Mesendoderm (in vitro differentiated cells): Measurements from ENCODE around the gene ARL3. TPM values are rescaled to one million over a fixed set of nuclear protein-coding genes. Genes with fewer than 3 reads are reported as not detected.

Experiments used
- DNase-seq: peaks from one replicate; pipeline ENCODE4 v3.0.0; 2013
- H2AK5ac ChIP-seq: 2 replicates; pipeline ENCODE4 v1.6.1; 2013; ENCODE audit warnings: low read length, inconsistent platforms
- H2BK120ac ChIP-seq: 2 replicates; pipeline ENCODE4 v1.6.1; 2013; ENCODE audit warnings: low read depth, mild to moderate bottlenecking, low read length, moderate library complexity, mixed read lengths
- H2BK15ac ChIP-seq: replicated peaks from 2 replicates; pipeline ENCODE4 v1.6.1; 2013; ENCODE audit warnings: low read depth, mild to moderate bottlenecking, moderate library complexity
- H2BK5ac ChIP-seq: 2 replicates; pipeline ENCODE4 v1.6.1; 2013; ENCODE audit warnings: low read length, inconsistent platforms
- H3K18ac ChIP-seq: 2 replicates; pipeline ENCODE4 v1.6.1; 2013; ENCODE audit warnings: mild to moderate bottlenecking, low read length, mixed read lengths
- H3K23ac ChIP-seq: one replicate; pipeline ENCODE4 v1.6.1; 2013; ENCODE audit warnings: low read length
- H3K27ac ChIP-seq: 2 replicates; pipeline ENCODE4 v1.5.1; 2013; ENCODE audit warnings: low read depth, mild to moderate bottlenecking, inconsistent platforms, low read length, moderate library complexity
- H3K27me3 ChIP-seq: 2 replicates; pipeline ENCODE4 v1.6.1; 2013; ENCODE audit warnings: low read length, control low read depth, mild to moderate bottlenecking, inconsistent platforms; ENCODE audit not compliant: insufficient read depth, poor library complexity
- H3K36me3 ChIP-seq: 2 replicates; pipeline ENCODE4 v1.6.1; 2013; ENCODE audit warnings: low read length, inconsistent platforms; ENCODE audit not compliant: control insufficient read depth, insufficient read depth
- H3K4ac ChIP-seq: one replicate; pipeline ENCODE4 v1.6.1; 2013; ENCODE audit warnings: low read depth, mild to moderate bottlenecking, low read length, moderate library complexity
- H3K4me1 ChIP-seq: 2 replicates; pipeline ENCODE4 v1.6.1; 2013; ENCODE audit warnings: low read depth, low read length, inconsistent platforms; ENCODE audit not compliant: control insufficient read depth
- H3K4me2 ChIP-seq: 2 replicates; pipeline ENCODE4 v1.6.1; 2013; ENCODE audit warnings: low read length
- H3K4me3 ChIP-seq: 2 replicates; pipeline ENCODE4 v1.5.1; 2013; ENCODE audit warnings: mild to moderate bottlenecking, low read length
- H3K56ac ChIP-seq: one replicate; pipeline ENCODE4 v1.6.1; 2013; ENCODE audit warnings: low read length
- H3K79me1 ChIP-seq: 2 replicates; pipeline ENCODE4 v1.6.1; 2013; ENCODE audit warnings: low read length, inconsistent platforms
- H3K79me2 ChIP-seq: 2 replicates; pipeline ENCODE4 v1.6.1; 2013; ENCODE audit warnings: mild to moderate bottlenecking, low read length; ENCODE audit not compliant: control insufficient read depth, insufficient read depth
- H3K9ac ChIP-seq: 2 replicates; pipeline ENCODE4 v1.6.1; 2013; ENCODE audit warnings: low read length, inconsistent platforms
- H4K5ac ChIP-seq: one replicate; pipeline ENCODE4 v1.6.1; 2013; ENCODE audit warnings: low read length
- H4K8ac ChIP-seq: one replicate; pipeline ENCODE4 v1.6.1; 2013; ENCODE audit warnings: low read depth, mild to moderate bottlenecking, control low read depth, low read length, moderate library complexity
- WGBS: extraction: QIAGEN DNeasy Blood & Tissue Kit; methylation state at CpG from one replicate; pipeline ENCODE4 v1.1.7; 2013; ENCODE audit warnings: low lambda C conversion rate, missing lambda C conversion rate; ENCODE audit not compliant: insufficient coverage; ENCODE audit errors: extremely low coverage; 5-methylcytosine and 5-hydroxymethylcytosine counted together
- polyA plus RNA-seq, 2 experiments: library from polyadenylated mRNA; stranded (reverse); fragments of 200-250 nt; gene quantifications; one replicate each; pipeline ENCODE4 v1.2.3, GENCODE V29; 2013

The ARL3 gene, protein sequence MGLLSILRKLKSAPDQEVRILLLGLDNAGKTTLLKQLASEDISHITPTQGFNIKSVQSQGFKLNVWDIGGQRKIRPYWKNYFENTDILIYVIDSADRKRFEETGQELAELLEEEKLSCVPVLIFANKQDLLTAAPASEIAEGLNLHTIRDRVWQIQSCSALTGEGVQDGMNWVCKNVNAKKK
- polyA plus RNA-seq (2013, experiment 1 of 2), result 13.1 TPM
- polyA plus RNA-seq (2013, experiment 2 of 2), result 13.3 TPM

DNA sequence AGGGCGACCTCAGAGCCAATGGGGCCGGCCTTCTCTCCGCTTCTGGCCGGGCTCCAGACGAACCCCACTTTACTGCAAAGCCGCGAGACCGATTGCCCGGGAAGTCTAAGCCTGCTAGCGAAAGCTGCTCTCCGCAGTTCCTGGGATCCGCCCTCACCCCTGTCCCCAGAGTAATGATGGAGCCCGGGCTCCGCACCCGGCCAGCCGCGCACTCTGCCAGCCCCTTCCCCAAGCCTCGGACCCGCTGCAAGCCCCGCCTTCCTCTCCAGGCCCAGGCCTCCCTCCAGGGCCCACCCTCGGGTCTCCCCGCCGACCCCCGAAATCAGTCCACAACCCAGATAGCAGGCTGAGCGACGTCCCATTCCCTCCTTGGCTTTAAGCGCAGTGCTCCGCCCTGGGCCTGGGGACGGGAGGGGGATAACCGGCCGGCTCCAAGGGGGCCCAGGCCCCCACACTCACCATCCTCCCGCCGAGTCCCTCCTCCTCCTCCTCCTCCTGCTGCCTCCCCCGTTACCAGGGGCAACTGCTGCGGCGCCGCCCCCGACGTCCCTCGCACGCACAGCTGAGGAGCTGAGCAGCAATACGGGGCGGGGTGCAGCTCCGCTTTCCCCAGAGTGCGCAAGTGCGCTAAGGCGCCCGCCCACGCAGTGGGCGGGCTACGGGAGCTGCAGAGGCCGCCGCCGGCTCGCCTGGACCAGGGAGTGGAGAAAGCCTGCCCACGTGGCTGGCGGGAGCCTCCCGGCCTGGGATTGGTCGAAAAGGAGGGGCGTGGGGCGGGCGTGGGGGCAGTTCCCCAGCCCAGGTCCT, at the start of gene ARL3:
ARL3 (minus strand) TSS at position 584 of the 807 bp plus-strand sequence; CDS start at position 462, 122 bp downstream.
- H3K23ac ChIP-seq, result peak within 1 kb of the TSS; percentile 48
- peaks cover 14% of the 10 kb centered on the region for H3K79me1 ChIP-seq
- H3K4ac ChIP-seq, result peak within 1 kb of the TSS; percentile 76
- H3K79me2 ChIP-seq, result peaks cover 11% of the 10 kb centered on the region
- peak within 1 kb of the TSS; percentile 99 for H3K56ac ChIP-seq
- no peak within 1 kb of the TSS for H2AK5ac ChIP-seq
- no peak within 1 kb of the TSS for H2BK120ac ChIP-seq
- peak; percentile 100 for DNase-seq
- H3K27me3 ChIP-seq, result no peaks in the 10 kb centered on the region
- WGBS, result no CpG with 5 or more reads among the region's 62 CpGs
- H2BK5ac ChIP-seq, result peak within 1 kb of the TSS; percentile 67
- peak within 1 kb of the TSS; percentile 62 for H3K4me2 ChIP-seq
- peak within 1 kb of the TSS; percentile 33 for H3K18ac ChIP-seq
- H3K4me3 ChIP-seq, result peak within 1 kb of the TSS; percentile 95
- no peak within 1 kb of the TSS for H2BK15ac ChIP-seq
- peak within 1 kb of the TSS; percentile 96 for H3K9ac ChIP-seq
- no peak within 1 kb of the TSS for H4K5ac ChIP-seq
- no peaks in the 10 kb centered on the region for H3K36me3 ChIP-seq
- peaks cover 22% of the 10 kb centered on the region for H3K4me1 ChIP-seq
- no peak within 1 kb of the TSS for H4K8ac ChIP-seq
- H3K27ac ChIP-seq, result peak within 1 kb of the TSS; percentile 67

DNA sequence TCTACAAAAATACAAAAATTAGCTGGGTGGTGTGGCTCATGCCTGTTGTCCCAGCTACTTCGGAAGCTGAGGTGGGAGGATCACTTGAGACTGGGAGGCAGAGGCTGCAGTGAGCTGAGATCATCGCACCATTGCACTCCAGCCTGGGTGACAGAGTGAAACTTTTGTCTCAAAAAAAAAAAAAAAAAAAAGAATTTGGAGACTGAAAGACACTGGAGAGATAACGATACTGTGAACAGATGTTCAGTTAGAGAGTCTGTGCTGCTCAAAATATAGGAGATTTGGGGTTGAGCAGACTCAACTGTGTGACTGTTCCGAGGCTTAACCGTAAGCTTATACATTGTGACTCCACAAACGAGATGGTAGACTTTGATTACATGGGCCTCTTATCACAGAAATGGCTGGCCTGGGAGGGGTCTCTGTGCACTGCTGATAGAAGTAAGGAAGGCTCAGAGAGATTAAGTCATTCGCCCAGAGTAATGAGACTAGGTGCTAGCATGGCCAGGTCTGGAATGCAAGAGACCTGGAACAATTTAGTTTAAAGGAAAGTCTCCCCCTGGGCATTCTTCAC, 48.9 kb upstream of the ARL3 start:
- Histone ChIP-seq H4K5ac (no peak overlapping the region), H3K27ac (no peak overlapping the region), H2AK5ac (no peak overlapping the region), H2BK15ac (no peak overlapping the region), H3K4me1 (no peaks in the 10 kb centered on the region), H3K56ac (peak overlapping the region; percentile 12), H2BK5ac (no peak overlapping the region), H3K79me1 (peaks cover 2% of the 10 kb centered on the region), H4K8ac (no peak overlapping the region), H3K79me2 (no peaks in the 10 kb centered on the region), H3K4me3 (no peak overlapping the region), H3K18ac (no peak overlapping the region), H3K4ac (no peak overlapping the region), H2BK120ac (no peak overlapping the region), H3K36me3 (no peaks in the 10 kb centered on the region), H3K9ac (no peak overlapping the region), H3K4me2 (no peak overlapping the region), H3K27me3 (no peaks in the 10 kb centered on the region), H3K23ac (no peak overlapping the region)
- WGBS, result no CpG with 5 or more reads among the region's 7 CpGs
- DNase-seq, result peak; percentile 79

DNA sequence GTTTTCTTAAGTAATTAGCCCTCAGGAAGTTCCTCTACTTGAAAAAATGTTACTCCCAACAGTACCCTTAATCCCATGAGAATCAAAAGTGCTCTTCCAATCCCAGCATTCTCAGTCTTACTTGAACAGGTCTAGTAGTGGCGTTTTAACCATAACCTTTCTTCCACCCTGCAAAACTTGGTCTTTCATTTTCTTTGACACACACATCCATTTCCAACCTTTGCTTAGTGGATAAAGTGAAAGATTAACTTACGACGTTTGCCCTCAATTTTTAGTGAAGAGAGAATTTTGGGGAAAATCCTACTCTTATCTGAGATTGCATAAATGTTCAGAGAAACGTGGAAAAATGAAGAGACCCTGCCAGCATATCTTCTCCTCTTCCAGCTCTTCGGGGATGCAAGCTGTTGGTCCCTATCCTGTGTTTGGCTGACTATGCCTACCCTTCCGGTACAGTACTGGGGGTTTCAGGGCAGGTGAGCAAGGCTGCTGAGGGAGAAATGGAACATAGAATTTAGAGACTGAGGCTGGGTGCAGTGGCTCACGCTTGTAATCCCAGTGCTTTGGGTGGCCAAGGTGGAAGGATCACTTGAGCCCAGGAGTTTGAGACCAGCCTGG, 48.3 kb upstream of the ARL3 start:
- Histone ChIP-seq H3K27me3 (no peaks in the 10 kb centered on the region), H2BK120ac (no peak overlapping the region), H4K8ac (no peak overlapping the region), H3K4me3 (no peak overlapping the region), H3K4ac (no peak overlapping the region), H3K9ac (no peak overlapping the region), H3K27ac (no peak overlapping the region), H3K79me2 (no peaks in the 10 kb centered on the region), H4K5ac (no peak overlapping the region), H3K18ac (no peak overlapping the region), H2BK5ac (no peak overlapping the region), H2AK5ac (no peak overlapping the region), H3K56ac (peak overlapping the region; percentile 12), H3K36me3 (no peaks in the 10 kb centered on the region), H3K23ac (no peak overlapping the region), H3K4me1 (no peaks in the 10 kb centered on the region), H2BK15ac (no peak overlapping the region), H3K4me2 (no peak overlapping the region), H3K79me1 (peaks cover 2% of the 10 kb centered on the region)
- no CpG with 5 or more reads among the region's 7 CpGs for WGBS
- no peak for DNase-seq

DNA sequence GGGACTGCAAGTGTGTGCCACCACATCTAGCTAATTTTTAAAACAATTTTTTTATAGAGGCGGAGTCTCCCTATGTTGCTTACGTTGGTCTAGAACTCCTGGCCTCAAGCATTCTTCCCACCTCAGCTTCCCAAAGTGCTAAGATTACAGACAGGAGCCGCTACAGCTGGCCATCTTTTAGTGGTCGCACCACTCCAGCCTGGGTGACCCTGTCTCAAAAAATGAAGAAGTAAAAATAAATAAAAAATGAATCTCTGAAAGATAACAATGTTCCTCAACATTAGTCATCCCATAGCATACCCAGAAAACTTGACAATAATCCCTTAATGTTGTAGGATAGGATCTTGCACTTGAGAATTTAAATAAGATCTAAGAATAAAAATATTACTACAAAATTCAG, 47.8 kb upstream of the ARL3 start:
- no peak overlapping the region for H3K27ac ChIP-seq
- H3K56ac ChIP-seq, result no peak overlapping the region
- H3K27me3 ChIP-seq, result no peaks in the 10 kb centered on the region
- no peak overlapping the region for H4K5ac ChIP-seq
- H3K79me2 ChIP-seq, result no peaks in the 10 kb centered on the region
- no peak overlapping the region for H4K8ac ChIP-seq
- H3K23ac ChIP-seq, result no peak overlapping the region
- no peak overlapping the region for H3K4me2 ChIP-seq
- no peaks in the 10 kb centered on the region for H3K4me1 ChIP-seq
- H3K9ac ChIP-seq, result no peak overlapping the region
- DNase-seq, result no peak
- no peaks in the 10 kb centered on the region for H3K36me3 ChIP-seq
- no CpG with 5 or more reads among the region's 4 CpGs for WGBS
- no peak overlapping the region for H3K4me3 ChIP-seq
- no peak overlapping the region for H2BK120ac ChIP-seq
- no peak overlapping the region for H2BK15ac ChIP-seq
- no peak overlapping the region for H3K18ac ChIP-seq
- no peak overlapping the region for H2AK5ac ChIP-seq
- no peak overlapping the region for H2BK5ac ChIP-seq
- peaks cover 4% of the 10 kb centered on the region for H3K79me1 ChIP-seq
- no peak overlapping the region for H3K4ac ChIP-seq

DNA sequence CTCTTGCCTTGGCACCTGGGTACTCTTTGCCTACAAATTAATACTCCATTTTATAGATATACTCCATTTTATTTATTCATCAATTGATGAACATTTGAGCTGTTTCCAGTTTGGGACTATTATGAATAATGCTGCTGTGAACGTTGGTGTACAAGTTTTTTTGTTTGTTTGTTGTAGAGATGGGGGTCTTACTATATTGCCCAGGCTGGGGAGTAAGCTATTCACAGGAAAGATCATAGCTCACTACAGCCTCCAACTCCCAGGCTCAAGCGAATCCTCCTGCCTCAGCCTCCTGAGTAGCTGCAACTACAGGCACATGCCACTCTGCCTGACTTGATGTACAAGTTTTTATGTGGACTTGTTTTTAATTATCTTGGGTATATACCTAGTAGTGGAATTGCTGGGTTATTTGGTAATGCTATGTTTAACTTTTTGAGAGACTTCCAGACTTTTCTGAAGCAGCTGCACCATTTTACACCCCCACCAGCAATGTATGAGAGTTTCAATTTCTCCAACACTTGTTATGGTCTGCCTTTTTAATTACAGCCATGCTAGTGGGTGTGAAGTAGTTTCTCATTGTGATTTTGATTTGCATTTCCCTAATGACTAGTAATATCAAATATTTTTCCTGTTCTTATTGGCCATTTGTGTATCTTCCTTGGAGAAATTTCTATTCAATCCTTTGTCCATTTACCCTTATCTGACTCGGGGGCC, 45.5 kb upstream of the ARL3 start:
- Histone ChIP-seq H3K4me3 (no peak overlapping the region), H3K9ac (no peak overlapping the region), H3K36me3 (no peaks in the 10 kb centered on the region), H3K4me1 (no peaks in the 10 kb centered on the region), H2BK5ac (no peak overlapping the region), H3K79me2 (no peaks in the 10 kb centered on the region), H3K27me3 (no peaks in the 10 kb centered on the region), H3K27ac (no peak overlapping the region), H3K56ac (no peak overlapping the region), H2BK15ac (no peak overlapping the region), H4K5ac (no peak overlapping the region), H4K8ac (no peak overlapping the region), H3K4me2 (no peak overlapping the region), H3K79me1 (peaks cover 4% of the 10 kb centered on the region), H2AK5ac (no peak overlapping the region), H3K23ac (no peak overlapping the region), H3K18ac (no peak overlapping the region), H2BK120ac (no peak overlapping the region), H3K4ac (no peak overlapping the region)
- no peak for DNase-seq
- WGBS, result no CpG with 5 or more reads among the region's 3 CpGs
